Transverse colon (tissue), 4 donors: ENCODE data around the gene SPTBN1. TPM values are rescaled to one million over a fixed set of nuclear protein-coding genes. Genes with fewer than 3 reads are reported as not detected.

Experiments used
- DNase-seq: peaks from one replicate; pipeline ENCODE4 v3.0.0-alpha.2; 2019
- H3K27ac ChIP-seq, 4 donors: fragments of 200-600 bp; sonication (generic); 2 replicates each; pipeline ENCODE4 v1.5.1; 2016 to 2018; ENCODE audit warnings: inconsistent platforms in 4 of 4
- H3K27me3 ChIP-seq: fragments of 200-600 bp; sonication (generic); 2 replicates; pipeline ENCODE4 v1.5.1; 2017; ENCODE audit warnings: inconsistent platforms
- H3K36me3 ChIP-seq, 4 donors: fragments of 200-600 bp; sonication (generic); 2 replicates each; pipeline ENCODE4 v1.5.1; 2017 to 2019; ENCODE audit warnings: inconsistent platforms in 4 of 4
- H3K4me1 ChIP-seq, 4 donors: fragments of 200-600 bp; sonication (generic); 2 replicates each; pipeline ENCODE4 v1.5.1; 2017 to 2020; ENCODE audit warnings: inconsistent platforms in 4 of 4
- H3K4me3 ChIP-seq, 4 donors: fragments of 200-600 bp; sonication (generic); 1 replicate in 1 of 4; 2 replicates in 3 of 4; pipeline versions ENCODE4 v1.5.1 to v1.6.1; 2017 to 2019; ENCODE audit warnings: inconsistent platforms in 4 of 4
- H3K9me3 ChIP-seq, 2 donors: fragments of 200-600 bp; sonication (generic); 2 replicates each; pipeline ENCODE4 v1.5.1; 2017 to 2019; ENCODE audit warnings: inconsistent platforms in 2 of 2
- CTCF ChIP-seq, 5 experiments: fragments of 200-600 bp in 3 of 5; fragments of 450-650 bp in 2 of 5; sonication (generic) in 3 of 5; IDR thresholded peaks; 1 replicate in 2 of 5; 2 replicates in 3 of 5; pipeline ENCODE4 v1.5.1; 2016 to 2017; ENCODE audit warnings: antibody characterized with exemption in 5 of 5, inconsistent platforms in 3 of 5, mild to moderate bottlenecking in 2 of 5, moderate library complexity in 1 of 5
- EP300 ChIP-seq: sonication (generic); formaldehyde crosslinking; IDR thresholded peaks from one replicate; pipeline ENCODE4 v1.6.1; 2017; ENCODE audit warnings: antibody characterized with exemption, low read depth
- POLR2A ChIP-seq: fragments of 450-650 bp; IDR thresholded peaks from one replicate; pipeline ENCODE4 v1.6.1; 2016; ENCODE audit warnings: antibody characterized with exemption, mild to moderate bottlenecking, moderate library complexity
- POLR2AphosphoS5 ChIP-seq, 3 donors: sonication (generic); formaldehyde crosslinking; IDR thresholded peaks; one replicate each; pipeline ENCODE4 v1.6.1; 2016; ENCODE audit warnings: antibody characterized with exemption in 3 of 3
- WGBS, 2 donors: methylation state at CpG; one replicate each; pipeline ENCODE4 v1.1.5; 2018; ENCODE audit warnings: low coverage in 1 of 2; 5-methylcytosine and 5-hydroxymethylcytosine counted together
- in situ Hi-C, 4 donors: fragments of 200-750 bp; cut with MboI; loops; one replicate each; pipeline versions ENCODE4 v1.15.0 to v1.15.1; 2017; ENCODE audit warnings: low sequenced_read_pairs in 3 of 4, low pct_ligation_motif_present in 1 of 4, low pct_unique_long_range_greater_than_20kb in 1 of 4
- intact Hi-C: fragments of 100-400 bp; cut with DNase I; formaldehyde crosslinking; loops from one replicate; pipeline ENCODE4 v1.15.1; 2023; ENCODE audit warnings: low total_unique reads
- total RNA-seq, 4 donors: library from RNA; depleted of rRNA; stranded (reverse); fragments of >200 nt; gene quantifications; one replicate each; pipeline ENCODE4 v1.1.0, GENCODE V29; 2016

SPTBN1 gene
- total RNA-seq = 100 to 1,000 TPM; 269 to 301 (median 285) TPM

- Histone ChIP-seq H3K9me3 (no peaks in the 10 kb centered on the region), H3K4me3 (peak within 1 kb of the TSS; percentile 71 to 84 (median 77)), H3K27me3 (peaks cover 78% of the 10 kb centered on the region), H3K36me3 (no peaks in the 10 kb centered on the region), H3K27ac (peak within 1 kb of the TSS; percentile 86 to 94 (median 92)), H3K4me1 (peaks cover 0 to 22% (median 14%) of the 10 kb centered on the region in 4 donors)
- intact Hi-C loops (loop anchor here (10.0 kb wide), 1 partner anchor 131 kb away; no protein-coding TSS in a partner anchor), in situ Hi-C loops (no loop called here)
- DNase-seq = peak; percentile 77
- TF ChIP-seq POLR2AphosphoS5 (IDR thresholded peaks at IDR 0.05) (peak; percentile 69 to 89 (median 79)), CTCF (IDR thresholded peaks at IDR 0.05) (no peak), EP300 (no peak), POLR2A (peak; percentile 41)
- WGBS, 2 donors = 6 to 10% methylated on average over 4 to 26 of the region's 67 CpGs
These were observed at the start of gene SPTBN1 for GRCh38 chr2:54455563-54456361. Gene SPTBN1 (plus strand): TSS chr2:54456327. CDS start chr2:54526419, 70,092 bp downstream.

GRCh38 chr2:54407693-54408092, 48.4 kb upstream of the SPTBN1 start:
- Histone ChIP-seq H3K27ac (no peak overlapping the region), H3K9me3 (no peaks in the 10 kb centered on the region), H3K4me1 (no peaks in the 10 kb centered on the region), H3K36me3 (no peaks in the 10 kb centered on the region), H3K27me3 (no peaks in the 10 kb centered on the region), H3K4me3 (no peak overlapping the region)
- DNase-seq = no peak
- no peak for TF ChIP-seq EP300
- TF ChIP-seq POLR2A = no peak
- TF ChIP-seq CTCF (IDR thresholded peaks at IDR 0.05) = no peak
- TF ChIP-seq POLR2AphosphoS5 (IDR thresholded peaks at IDR 0.05) = no peak
- 77 to 89% methylated on average over 3 of the region's 3 CpGs for WGBS, 2 donors
- in situ Hi-C loops = no loop called here
- intact Hi-C loops = no loop called here

- 87 to 90% methylated on average over 2 to 3 of the region's 3 CpGs for WGBS, 2 donors
- in situ Hi-C loops (no loop called here), intact Hi-C loops (no loop called here)
- no peak for DNase-seq
- TF ChIP-seq EP300 (no peak), CTCF (IDR thresholded peaks at IDR 0.05) (no peak), POLR2AphosphoS5 (IDR thresholded peaks at IDR 0.05) (no peak), POLR2A (no peak)
- no peaks in the 10 kb centered on the region for H3K4me1 ChIP-seq
- H3K27me3 ChIP-seq = no peaks in the 10 kb centered on the region
- H3K36me3 ChIP-seq = no peaks in the 10 kb centered on the region
- no peak overlapping the region for H3K27ac ChIP-seq
- H3K4me3 ChIP-seq = no peak overlapping the region
- no peaks in the 10 kb centered on the region for H3K9me3 ChIP-seq
These were observed 47.8 kb upstream of the SPTBN1 start for GRCh38 chr2:54408288-54408687.

GRCh38 chr2:54409752-54410151, 46.4 kb upstream of the SPTBN1 start:
- DNase-seq = no peak
- no peaks in the 10 kb centered on the region for H3K4me1 ChIP-seq

More at GRCh38 chr2:54409752-54410151, 46.4 kb upstream of the SPTBN1 start:
- no peaks in the 10 kb centered on the region for H3K27me3 ChIP-seq
- WGBS, 2 donors = 53 to 74% methylated on average over 3 to 5 of the region's 5 CpGs
- in situ Hi-C loops (no loop called here), intact Hi-C loops (no loop called here)
- H3K27ac ChIP-seq = no peak overlapping the region
- TF ChIP-seq CTCF (IDR thresholded peaks at IDR 0.05) (no peak), EP300 (no peak), POLR2A (no peak), POLR2AphosphoS5 (IDR thresholded peaks at IDR 0.05) (no peak)
- H3K9me3 ChIP-seq = no peaks in the 10 kb centered on the region
- no peaks in the 10 kb centered on the region for H3K36me3 ChIP-seq
- no peak overlapping the region for H3K4me3 ChIP-seq
